HG03159 (cell line): ENCODE data around the gene GRIN2A.

Experiments
- ATAC-seq: cut with Tn5 transposase; IDR thresholded peaks from one replicate; pipeline ENCODE4 v1.9.1; 2021; ENCODE audit warnings: mild to moderate bottlenecking, moderate library complexity; ENCODE audit not compliant: unreplicated experiment

The GRIN2A gene

DNA sequence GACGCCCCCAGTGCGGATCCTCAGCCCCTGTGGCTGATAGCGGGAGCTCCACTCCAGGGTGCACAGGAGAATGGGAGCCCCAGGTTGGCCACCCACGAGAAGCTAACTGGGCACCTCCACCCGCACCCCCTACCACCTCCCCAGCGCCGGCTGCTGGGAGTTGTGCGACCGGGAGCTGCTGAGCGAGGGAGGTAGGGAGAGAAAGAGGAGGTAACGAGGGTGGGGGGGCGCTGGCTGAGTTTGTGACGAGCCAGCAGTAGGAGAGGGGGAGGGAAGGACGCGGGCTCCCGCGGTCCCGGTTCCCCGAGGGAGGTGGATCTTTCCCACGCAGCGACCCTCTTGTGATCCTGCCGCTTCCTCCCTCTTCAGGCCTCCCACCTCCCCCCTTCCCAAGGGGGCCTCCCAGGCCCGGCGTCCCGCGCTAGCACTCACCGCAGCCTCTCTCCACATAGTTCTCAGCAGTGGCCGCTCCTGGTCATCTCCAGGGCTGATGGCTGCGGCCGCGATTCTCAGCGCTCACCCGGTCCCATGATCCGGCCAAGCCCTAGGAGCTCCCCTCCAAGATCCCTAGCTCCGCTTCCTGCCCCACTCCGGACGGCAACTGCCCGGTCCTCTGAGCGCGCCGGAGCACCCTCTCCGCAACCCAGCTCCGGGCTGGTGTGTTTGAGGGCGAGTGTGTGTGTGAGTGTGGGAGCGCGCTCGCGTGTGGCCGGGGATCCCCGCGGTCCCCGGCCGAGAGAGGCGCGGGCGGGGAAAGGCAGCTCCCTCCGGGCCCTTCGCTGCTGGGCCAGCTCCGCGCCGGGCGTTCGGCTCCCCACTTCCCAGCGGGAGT is at the start of gene GRIN2A:
GRIN2A (minus strand) TSS at position 207 of the 832 bp plus-strand sequence. CDS start 2,017 bp downstream, outside the sequence.
- ATAC-seq: no peak

DNA sequence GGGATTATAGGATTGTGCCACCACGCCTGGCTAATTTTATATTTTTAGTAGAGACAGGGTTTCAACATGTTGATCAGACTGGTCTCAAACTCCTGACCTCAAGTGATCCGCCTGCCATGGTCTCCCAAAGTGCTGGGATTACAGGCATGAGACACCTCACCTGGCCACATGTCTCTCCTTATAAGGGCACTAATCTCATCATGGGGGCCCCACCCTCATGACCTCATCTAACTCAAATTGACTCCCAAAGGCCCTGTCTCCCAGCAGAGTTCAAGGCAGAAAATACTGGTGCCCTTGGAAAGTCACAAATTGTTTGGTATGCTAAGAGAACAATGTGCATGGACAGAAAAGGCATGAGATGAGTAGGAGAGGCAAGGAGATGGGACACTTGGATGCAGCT is 49.3 kb upstream of the GRIN2A start:
- no peak for ATAC-seq

DNA sequence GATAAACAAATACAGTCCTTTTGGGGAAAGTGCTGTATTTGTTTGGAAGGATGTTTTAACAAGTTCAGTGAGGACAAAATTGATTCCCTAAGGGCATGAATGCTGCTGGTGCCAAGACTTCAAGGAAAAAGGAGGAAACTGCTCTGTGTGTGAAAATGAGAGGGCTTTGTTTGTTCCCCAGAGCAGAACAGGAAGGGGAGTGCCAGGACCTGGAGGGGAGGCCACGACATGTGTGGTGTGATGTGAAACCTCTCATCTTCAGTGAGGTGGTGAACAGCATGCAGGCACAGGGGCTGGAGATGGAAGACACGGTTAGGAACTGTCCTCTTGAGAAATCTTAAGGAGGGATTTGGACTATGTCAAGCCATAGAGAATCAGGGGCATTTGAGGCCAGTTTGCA is 46.6 kb upstream of the GRIN2A start:
- no peak for ATAC-seq

DNA sequence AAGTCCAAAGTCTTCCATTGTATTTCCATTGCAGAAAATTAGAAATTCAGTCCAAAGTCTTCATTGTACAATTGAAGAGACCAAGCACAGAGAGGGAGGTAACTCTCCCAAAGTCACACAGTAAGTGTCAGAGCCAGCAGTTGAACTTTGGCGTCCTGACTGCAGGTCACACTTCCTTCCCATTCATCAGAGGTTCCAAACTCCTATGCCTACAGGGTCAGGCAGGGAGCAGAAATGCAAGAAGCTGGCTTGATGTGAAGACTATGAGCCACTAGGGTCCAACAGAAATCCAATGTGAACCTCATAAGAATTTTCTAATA is 44.7 kb upstream of the GRIN2A start:
- no peak for ATAC-seq

DNA sequence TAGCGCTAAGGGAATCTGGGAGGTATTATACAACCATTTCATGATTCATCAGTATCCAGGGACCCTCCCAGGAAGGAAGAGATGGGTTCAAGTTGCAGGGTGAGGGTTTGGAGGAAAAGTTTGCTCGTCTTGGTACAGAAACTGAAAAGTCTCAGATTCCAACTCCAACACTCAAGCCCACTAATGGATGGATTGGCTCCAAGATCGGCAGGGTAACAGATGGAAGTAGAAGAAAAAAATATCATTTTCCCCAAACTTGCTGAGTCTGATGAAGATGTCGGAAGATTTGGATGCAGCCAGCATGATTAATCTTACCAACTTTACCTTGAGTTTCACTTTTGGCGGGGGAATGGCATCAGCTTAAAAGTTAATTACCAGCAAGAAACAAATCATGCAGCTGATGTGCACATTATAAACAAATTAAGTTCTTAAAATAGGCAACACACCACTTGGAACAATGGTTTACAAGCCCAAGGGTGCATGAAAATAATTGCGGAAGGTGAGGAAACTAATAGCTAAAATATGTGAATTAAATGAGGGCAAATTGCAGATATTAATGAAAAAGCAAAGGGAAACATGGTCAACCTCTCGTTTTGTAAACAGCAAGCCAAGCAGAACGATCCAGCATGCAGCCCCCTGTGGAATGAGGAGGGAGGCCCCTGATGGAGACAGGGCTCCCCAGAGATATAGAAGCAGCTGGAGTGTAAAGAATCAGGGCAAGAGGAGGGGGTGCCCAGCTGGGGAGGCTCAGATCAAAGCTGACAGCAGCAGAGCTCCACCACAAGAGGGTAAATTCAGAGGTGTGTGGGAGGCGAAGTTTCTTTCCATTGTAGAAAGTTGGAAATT is 44.1 kb upstream of the GRIN2A start:
- no peak for ATAC-seq

DNA sequence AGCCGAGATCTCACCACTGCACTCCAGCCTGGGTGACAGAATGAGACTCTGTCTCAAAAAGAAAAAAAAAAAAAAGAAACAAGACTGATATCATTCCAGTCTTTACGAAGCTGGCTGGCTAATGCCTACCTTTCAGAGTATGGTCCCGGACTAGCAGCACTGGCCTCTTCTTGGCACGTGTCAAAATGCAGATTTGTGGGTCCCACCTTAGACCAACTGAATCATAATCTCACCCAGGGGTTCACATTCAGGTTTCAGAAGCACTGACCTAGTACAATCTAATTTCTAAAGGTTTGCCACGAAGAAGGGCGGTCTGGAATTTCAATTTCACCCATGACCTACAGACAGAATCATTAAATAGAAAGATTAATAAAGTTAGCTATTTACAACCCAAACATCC is 43.4 kb upstream of the GRIN2A start:
- no peak for ATAC-seq

DNA sequence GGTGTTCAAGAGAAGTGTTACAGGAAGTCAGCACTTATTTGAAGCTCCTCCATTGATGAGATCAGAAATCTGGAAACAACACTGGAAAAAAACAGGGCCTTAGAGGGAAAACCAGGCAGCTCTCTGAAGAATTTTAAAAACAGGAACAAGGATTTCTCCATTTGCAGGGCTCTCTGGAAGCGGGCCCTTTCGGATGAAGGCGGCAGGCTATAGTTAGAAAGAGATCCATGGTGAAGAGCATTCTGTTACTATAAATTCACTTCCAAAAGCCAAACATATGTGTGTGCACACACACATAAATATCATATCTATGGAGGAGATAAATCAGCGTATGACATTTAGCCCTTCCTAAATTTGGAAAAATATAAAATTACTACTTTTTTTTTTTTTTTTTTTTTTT is 42.6 kb upstream of the GRIN2A start:
- no peak for ATAC-seq

DNA sequence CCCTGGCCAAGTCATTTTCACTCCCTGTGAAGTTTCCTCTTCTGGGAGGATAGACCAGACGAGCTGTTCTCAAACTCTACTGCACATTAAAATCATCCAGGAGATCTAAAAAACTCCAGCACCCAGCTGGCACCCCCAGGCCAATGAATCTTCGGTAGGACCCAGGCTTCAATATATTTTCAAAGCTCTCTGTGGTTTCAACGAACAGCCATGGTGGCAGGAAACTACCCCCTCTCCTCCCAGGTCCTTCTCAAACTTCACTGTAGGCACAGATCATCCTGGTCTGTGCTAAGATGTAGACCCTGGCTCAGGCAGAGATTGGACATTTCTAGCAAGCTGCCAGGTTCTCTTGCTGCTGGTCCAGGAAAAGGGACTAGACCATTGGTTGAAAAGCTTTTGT is 38.7 kb upstream of the GRIN2A start:
- ATAC-seq: no peak

DNA sequence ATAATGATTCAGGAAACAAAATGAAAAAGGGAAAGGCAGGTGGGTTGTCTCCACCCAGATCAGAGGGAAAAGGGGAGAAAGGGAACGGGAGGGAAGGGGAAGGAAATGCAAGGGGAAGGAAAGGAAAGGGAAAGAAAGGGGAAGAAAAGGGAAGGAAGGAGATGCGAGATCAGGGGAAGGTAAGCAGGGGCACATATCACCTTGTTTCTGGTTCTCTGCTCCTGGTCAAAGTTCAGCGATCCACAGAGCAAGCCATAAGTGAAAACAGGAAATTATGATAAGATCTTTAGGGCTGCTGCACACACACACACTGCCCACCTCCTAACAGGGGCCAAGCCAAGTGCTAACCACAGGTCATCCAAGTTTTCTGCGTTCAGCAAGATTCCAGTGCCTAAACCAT is 37.5 kb upstream of the GRIN2A start:
- no peak for ATAC-seq

DNA sequence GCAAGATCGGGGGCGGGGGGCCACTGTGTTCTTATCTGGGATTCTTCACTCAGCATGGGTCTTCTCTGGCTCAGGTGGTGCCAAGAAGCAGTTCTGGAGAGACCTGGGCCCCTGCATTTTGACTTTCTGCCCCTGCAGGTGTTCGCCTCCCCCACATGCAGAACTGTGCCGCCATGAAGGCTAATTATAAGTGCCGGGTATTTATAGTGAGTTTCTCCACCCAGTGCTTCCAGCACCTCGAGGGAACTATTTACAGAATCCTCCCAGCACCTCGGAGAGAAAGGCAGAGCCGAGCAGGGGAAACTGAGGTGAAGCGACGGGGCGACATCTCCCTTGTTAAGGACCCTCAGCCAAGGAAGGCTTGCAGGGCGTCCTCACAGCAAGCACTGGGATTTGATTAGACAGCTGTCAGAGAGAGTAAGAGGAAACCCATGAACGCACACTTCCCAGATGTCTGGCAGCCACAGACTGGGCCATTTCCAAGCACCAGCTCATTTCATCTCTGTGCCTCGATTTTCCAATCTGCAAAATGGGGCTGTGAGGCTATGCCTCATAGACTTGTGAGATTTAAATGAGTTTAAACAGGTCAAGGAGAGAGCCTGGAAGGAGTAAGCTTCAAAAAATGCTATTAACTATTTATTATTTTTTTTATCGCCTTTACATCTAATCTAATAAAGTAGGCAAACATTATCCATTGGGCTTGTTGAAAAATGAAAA is 36.4 kb upstream of the GRIN2A start:
- no peak for ATAC-seq

DNA sequence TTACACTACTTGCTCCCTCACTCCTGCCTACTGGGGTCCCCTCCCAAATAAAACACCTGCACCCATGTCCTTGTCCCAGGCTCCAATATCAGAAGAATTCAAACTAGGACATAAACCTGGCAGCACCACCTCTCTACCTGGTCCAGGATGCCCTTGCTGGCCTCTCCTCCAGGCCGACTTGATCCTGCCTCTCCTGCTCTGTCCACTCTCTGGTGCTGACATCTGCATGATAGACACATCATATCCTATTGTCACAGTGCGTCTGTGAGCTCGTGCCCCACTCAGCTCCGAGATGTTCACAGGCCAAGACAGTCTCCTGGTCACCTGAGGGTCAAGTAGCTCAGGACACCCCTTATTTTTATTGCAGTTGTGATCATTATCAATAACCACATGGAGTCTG is 31.5 kb upstream of the GRIN2A start:
- ATAC-seq: no peak

DNA sequence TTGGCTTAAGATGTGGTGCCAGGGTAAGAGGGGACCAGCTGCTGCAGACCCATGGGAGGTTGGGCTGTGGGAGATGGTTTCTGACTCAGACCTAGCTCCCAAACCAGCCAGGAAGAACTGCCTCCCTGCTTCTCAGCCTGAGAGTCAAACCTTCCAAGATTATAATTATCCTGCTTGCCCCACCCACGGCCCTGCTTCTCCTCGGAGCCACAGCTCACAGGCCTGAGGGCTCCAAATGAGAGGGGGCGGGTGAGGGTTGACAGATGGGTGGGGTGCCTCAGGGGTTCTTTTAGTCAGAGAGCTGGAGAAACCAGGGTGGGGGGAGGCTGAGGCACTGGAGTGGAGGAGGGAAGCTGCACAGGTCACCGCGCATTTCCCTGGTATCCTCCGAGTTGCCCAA is 28.7 kb upstream of the GRIN2A start:
- no peak for ATAC-seq

DNA sequence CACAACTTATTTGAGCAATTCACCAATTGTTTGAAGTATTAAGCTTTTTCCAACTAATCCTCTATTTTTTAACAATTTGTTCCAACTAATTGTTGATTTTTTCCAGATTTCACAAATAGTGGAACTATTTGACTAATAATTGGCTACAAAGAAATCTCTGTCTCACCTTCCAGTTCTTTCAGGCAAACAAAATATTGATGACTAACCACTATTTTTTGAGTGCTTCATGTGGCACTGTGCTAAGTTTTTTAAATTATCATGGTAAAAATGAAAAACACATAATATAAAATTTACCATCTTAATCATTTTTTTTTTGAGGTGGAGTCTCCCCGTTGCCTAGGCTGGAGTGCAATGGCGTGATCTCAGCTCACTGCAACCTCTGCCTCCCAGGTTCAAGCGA is 24.6 kb upstream of the GRIN2A start:
- no peak for ATAC-seq

DNA sequence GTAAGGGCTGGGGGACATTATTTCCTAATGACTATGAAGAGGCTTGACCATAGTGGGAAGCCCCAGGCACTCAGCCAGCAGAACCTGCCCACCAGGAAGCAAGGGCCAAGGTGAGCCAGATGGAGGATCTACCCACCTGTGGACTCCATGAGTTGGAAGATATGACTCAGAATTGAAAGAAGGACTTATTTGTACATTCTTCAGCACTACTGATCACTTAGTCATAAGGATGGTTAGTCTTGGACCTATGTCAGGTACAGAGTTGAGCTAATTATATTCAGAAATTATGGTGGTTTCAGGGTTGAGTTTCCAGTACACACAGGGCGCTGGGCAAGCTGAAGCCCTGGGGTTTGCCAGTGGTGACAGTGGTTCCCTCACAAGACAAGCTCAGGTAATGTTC is 24.0 kb upstream of the GRIN2A start:
- ATAC-seq: peak; percentile 62

DNA sequence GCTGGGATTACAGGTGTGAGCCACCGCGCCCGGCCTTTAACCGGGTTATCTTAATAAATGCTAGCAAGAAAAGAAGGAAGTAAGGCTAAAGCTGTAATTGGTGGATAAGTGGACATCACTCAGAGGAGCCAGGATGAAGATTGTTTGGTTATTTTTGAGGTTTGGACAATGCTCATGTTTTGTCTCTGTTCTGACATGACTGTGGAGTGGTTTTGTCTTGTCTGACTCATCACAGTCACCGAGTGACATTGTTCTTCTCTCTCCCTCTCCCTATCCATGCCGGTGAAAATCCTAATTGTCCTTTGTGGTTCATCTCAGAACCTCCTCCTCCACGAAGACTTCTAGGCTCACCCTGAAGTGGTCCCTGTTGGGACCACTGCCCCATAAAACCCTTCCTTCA is 23.5 kb upstream of the GRIN2A start:
- peak; percentile 46 for ATAC-seq

DNA sequence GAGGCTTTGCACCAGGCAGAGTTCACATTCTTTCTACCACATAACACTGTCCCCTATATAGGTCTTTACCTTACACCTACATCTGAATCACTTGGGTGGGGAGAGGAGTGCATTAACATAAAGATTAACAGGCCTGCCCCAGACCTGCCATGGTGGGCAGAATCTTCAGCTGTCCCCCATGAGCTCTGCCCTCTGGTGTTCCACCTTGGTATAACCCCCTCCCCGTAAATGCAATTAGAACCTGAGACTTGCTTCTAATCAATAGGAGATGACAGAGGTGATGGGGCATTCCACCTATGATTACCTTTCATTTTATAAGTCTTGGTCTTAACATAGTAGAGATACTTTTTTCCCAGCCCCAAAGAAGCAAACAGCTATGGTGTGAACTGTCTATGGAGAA is 20.4 kb upstream of the GRIN2A start:
- ATAC-seq: no peak

DNA sequence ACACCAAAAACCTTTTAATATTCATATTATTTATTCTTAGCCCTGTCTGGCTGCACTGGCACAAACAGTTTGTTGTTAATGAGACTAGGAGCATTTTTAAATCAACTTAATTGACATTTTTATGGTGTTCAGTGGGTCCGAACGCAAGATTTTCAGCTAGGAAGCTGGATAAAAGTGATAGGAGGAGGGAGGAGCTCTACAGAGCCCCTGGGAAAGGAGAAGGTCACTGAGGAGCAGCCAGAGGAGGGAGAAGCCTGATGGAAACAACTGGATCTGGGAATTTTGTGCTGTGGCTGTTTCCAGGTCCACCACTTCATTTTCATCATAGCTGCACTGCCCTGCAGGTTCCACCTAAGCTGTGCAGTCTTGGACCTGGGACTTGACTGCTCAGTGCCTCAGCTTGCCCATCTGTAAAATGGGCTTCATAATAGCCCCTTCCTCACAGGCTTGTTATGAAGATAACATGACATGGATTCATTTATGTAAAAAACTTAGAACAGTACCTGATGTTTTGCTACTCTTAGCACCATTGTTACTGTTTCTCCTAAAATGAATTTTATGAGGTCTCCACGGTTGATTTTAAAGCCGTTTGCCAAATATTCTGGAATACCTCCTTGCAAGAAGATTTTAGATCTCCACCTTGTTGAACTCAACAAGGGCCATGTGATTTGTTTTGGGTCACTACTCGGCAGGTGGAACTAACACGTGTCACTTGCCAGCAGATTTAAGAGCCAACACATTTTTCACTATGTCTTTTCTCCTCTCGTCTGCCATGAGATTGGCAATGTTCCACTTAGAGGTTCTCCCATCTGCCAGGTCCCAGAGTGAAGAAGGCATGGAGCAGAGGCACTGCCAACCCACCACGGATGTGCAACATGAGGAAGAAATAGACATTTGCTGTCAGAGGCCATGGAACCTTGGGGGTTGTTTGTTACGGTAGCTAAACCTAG is 18.7 kb upstream of the GRIN2A start:
- ATAC-seq: no peak

DNA sequence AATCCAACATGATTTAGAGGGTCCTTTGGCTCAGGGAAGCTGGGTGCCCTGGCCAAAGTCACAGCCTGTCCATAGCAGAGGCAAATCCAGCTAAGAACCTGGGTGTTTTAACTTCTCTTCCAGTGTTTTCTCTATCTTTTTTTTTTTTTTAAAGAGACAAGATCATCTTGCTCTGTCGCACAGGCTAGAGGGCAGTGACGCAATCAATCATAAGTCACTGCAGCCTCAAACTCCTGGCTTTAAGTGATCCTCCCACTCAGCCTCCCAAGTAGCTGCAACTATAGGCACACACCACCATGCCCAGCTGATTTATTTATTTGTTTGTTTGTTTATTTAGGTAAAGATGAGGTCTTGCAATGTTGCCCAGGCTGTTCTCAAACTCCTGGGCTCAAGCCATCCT is 14.8 kb upstream of the GRIN2A start:
- no peak for ATAC-seq

DNA sequence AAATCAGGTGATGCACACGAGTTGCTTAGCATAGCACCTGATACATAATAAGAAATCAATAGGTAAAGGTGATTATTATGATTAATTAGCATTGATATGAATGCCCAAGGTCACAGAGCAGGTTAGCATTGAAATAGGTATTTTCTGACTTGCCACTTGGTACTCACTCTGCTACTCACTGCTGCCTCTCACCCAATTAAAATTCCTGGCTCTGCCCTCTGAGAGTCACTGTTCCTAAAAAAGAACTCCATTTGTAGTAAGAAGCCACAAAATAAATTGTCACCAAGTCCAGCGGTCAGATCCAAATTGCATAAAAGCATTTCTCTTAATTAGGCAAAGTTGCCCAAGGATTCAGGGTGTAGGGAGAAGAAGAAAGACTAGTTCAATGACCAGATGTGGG is 8.9 kb upstream of the GRIN2A start:
- no peak for ATAC-seq

DNA sequence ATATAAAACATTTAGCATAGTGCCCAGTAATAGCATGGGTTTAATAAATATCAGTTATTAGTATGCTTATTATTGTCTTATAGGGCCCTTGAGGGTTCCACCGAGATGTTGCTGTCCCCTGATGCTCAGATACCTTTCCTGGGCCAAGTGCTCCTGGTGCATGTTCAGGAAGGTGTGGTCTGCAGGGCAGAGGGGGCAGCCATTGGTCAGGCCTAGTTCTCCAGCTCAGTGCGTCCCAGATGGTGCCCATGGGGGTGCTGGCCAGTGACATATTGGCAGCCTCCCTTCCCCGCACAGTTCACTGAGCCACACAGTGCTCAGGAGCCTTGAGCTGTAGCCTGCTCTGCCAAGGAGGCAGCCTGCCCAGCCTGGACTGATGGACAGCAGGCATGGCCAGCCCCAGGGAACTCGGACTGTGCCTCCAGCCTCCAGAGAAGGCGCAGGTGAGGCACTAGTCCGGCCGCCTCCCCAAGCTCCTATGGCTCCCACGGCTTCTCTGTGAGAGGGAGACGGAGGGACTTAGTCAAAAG is 7.7 kb upstream of the GRIN2A start:
- no peak for ATAC-seq
